GM10248 (cell line): ENCODE measurements around the gene PLEKHA6.

Source experiments
- CTCF ChIA-PET: fragments of 300-600 bp; sonication (Branson Sonifier 250); formaldehyde crosslinking; extraction: SDS; loops from one replicate; lab custom pipeline; 2021; ENCODE audit warnings: antibody characterized with exemption; lab: Yijun Ruan, JAX
- POLR2A ChIA-PET: fragments of 350-650 bp; sonication (Branson Sonifier 250); formaldehyde crosslinking; extraction: SDS; loops from one replicate; lab custom pipeline; 2020; ENCODE audit warnings: antibody characterized with exemption; lab: Yijun Ruan, JAX
- DNase-seq: peaks from one replicate; pipeline ENCODE4 v3.0.0; 2012; ENCODE audit errors: extremely low spot score
- TF ChIP-seq, protein P1 (sequence below): IDR thresholded peaks from 2 replicates; pipeline ENCODE4 v1.5.1; 2012; ENCODE audit warnings: mild to moderate bottlenecking, low read depth; ENCODE audit errors: extremely low read depth, missing control alignments, control extremely low read depth

The PLEKHA6 gene

GRCh38 chr1:204205486-204205885 lies 154.2 kb downstream of the PLEKHA6 start:
- no peak for DNase-seq
- ChIA-PET POLR2A (no interaction called here), CTCF (interaction anchor here (0.8 to 4.0 kb wide), 11 partner anchors 10 to 427 kb away, joined by 3 to 66 read pairs (median 4); partner anchors contain the start of genes KISS1 and REN)
- TF ChIP-seq, protein P1, sequence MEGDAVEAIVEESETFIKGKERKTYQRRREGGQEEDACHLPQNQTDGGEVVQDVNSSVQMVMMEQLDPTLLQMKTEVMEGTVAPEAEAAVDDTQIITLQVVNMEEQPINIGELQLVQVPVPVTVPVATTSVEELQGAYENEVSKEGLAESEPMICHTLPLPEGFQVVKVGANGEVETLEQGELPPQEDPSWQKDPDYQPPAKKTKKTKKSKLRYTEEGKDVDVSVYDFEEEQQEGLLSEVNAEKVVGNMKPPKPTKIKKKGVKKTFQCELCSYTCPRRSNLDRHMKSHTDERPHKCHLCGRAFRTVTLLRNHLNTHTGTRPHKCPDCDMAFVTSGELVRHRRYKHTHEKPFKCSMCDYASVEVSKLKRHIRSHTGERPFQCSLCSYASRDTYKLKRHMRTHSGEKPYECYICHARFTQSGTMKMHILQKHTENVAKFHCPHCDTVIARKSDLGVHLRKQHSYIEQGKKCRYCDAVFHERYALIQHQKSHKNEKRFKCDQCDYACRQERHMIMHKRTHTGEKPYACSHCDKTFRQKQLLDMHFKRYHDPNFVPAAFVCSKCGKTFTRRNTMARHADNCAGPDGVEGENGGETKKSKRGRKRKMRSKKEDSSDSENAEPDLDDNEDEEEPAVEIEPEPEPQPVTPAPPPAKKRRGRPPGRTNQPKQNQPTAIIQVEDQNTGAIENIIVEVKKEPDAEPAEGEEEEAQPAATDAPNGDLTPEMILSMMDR, result no peak

DNA sequence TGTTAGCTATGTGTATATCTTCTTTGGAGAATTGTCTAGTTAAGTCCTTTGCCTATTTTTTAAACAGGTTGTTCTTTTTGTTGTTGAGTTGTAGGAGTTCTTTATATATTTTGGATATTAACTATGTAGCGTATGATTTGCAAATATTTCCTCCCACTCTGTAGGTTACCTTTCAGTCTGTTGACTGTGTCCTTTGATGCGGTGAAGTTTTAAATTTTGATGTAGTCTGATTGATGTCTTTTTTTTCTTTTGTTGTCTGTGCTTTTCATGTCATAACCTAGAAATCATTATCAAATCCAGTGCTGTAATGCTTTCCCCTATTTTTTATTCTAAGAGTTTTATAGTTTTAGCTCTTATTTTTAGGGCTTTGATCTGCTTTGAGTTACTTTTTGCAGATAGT lies 154.8 kb downstream of the PLEKHA6 start:
- POLR2A ChIA-PET, result no interaction called here

GRCh38 chr1:204203206-204203767 lies 156.4 kb downstream of the PLEKHA6 start:
- DNase-seq, result no peak
- CTCF ChIA-PET, result interaction anchor here (1.2 kb wide), 1 partner anchor 41 kb away, joined by 3 read pairs; no protein-coding TSS in a partner anchor
- POLR2A ChIA-PET, result no interaction called here

More for the DNA sequence above, 154.8 kb downstream of the PLEKHA6 start:
- no peak for DNase-seq
- CTCF ChIA-PET, result interaction anchor here (3.1 to 4.0 kb wide), 3 partner anchors 13 to 46 kb away, joined by 20 to 66 read pairs (median 46); partner anchors contain the start of gene REN
- TF ChIP-seq, protein P1, result no peak

GRCh38 chr1:204202481-204202880 lies 157.2 kb downstream of the PLEKHA6 start:
- no peak for DNase-seq
- TF ChIP-seq, protein P1, result no peak
- CTCF ChIA-PET, result interaction anchor here (1.2 kb wide), 1 partner anchor 40 kb away, joined by 3 read pairs; no protein-coding TSS in a partner anchor
- POLR2A ChIA-PET, result no interaction called here

More at GRCh38 chr1:204203206-204203767, 156.4 kb downstream of the PLEKHA6 start:
- TF ChIP-seq, protein P1, result no peak

DNA sequence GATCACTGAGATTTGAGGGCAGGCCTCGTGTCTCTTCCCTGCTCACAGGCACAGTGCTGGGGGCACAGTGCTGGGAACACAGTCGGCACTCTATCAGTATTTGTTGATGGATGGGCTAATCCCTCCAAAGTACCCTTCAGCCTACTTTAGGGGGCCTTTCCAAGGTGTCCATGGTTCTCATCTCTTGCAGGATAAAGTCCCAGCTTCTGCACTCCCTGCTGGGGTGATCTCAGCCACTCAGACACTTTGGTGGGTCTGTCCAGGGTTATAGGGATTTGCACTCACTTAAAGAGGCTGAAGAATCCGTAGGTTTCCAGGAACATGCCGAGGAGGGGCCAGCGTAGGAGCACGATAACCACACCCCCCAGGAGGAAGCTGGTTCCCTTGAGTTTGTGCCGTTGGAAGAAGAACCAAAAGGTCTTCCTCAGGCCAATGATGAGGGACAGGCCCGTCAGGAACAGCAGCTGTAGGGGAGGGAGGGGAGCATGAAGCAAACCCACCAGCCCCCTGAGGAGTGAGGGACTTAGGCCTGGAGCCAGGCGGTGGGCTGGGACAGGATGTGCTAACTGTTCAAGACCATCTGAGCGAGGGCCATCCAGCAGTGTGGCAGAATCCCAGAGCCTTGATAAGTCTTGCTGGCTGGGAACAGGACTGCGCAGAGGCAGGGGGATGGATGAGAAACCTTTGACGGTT lies 158.2 kb downstream of the PLEKHA6 start:
- CTCF ChIA-PET, result interaction anchor here (2.5 kb wide), 1 partner anchor 39 kb away, joined by 7 read pairs; no protein-coding TSS in a partner anchor
- POLR2A ChIA-PET, result no interaction called here

DNA sequence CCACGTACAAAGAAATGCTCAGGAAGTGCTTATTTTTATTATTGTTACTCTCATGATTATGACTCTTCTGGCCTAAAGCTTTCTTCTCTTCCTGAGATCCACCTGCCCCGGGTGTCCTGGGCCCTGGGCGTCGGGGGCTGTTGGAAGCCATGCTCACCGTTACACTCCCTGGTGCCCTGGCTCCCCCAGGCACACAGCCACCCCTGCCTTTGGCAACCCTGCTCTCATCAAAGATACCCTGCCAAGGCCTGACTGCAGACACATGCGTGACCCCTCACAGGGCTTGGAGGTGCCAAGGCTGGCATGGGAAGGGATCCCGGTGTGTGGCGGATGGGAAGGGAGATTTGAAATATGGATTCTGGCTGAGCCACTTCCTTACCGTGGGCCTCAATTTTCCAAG lies 160.2 kb downstream of the PLEKHA6 start:
- TF ChIP-seq, protein P1, result no peak
- no peak for DNase-seq
- ChIA-PET POLR2A (no interaction called here), CTCF (interaction anchor here (2.5 kb wide), 1 partner anchor 37 kb away, joined by 7 read pairs; no protein-coding TSS in a partner anchor)

More for the DNA sequence above, 158.2 kb downstream of the PLEKHA6 start:
- TF ChIP-seq, protein P1, result no peak
- DNase-seq, result no peak
